Measurements from ENCODE around the gene SLC17A3. TPM values are rescaled to one million over a fixed set of nuclear protein-coding genes. Genes with fewer than 3 reads are reported as not detected.

SLC17A3 gene, protein sequence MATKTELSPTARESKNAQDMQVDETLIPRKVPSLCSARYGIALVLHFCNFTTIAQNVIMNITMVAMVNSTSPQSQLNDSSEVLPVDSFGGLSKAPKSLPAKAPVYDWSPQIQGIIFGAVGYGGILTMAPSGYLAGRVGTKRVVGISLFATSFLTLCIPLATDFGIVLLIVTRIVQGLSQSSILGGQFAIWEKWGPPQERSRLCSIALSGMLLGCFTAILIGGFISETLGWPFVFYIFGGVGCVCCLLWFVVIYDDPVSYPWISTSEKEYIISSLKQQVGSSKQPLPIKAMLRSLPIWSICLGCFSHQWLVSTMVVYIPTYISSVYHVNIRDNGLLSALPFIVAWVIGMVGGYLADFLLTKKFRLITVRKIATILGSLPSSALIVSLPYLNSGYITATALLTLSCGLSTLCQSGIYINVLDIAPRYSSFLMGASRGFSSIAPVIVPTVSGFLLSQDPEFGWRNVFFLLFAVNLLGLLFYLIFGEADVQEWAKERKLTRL
- total RNA-seq: not detected

DNA sequence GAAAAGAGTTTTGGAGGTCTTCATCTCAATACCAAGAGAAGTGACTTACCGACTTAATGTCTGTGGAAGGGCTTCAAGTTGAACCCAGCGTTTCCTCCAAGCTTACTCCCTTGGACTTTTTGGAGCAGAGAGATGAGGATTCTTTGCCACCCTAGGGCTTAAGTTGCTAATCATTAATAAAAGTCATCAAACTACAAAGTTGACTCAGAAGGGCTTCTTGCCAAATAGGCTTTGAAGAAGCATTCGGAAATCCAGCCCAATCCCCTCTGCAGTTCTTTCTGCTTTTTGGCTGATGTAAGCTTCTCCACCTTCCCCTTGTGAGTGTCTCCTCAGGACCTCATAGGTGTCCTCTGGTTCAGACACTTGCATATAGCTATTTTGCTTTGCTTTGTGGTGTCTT, at the start of gene SLC17A3:
Gene SLC17A3, minus strand, starts transcription at position 126 of the 400 bp plus-strand sequence. CDS start 5,856 bp downstream, outside the sequence.
- DNase-seq (ENCODE audit: low spot score): no peak

DNA sequence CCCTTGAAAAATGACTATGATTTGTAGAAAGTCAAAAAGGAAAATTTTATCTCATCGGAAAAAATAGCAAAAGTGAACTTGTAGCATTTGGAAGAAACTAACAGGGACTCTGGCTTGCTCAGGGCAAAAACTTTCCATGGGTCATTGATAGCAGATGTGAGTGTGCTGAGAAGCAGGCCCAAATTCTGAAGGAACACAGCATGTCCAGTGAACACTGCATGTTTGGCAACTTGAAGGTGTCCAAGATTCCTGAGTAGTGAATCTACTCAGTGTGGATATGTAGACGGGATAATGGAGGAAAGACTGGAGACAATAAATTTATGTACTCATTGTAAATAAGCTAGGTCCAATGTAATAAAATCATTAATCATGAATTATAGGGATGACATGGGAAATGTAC, 48.3 kb upstream of the SLC17A3 start:
- no peak for DNase-seq (ENCODE audit: low spot score)

DNA sequence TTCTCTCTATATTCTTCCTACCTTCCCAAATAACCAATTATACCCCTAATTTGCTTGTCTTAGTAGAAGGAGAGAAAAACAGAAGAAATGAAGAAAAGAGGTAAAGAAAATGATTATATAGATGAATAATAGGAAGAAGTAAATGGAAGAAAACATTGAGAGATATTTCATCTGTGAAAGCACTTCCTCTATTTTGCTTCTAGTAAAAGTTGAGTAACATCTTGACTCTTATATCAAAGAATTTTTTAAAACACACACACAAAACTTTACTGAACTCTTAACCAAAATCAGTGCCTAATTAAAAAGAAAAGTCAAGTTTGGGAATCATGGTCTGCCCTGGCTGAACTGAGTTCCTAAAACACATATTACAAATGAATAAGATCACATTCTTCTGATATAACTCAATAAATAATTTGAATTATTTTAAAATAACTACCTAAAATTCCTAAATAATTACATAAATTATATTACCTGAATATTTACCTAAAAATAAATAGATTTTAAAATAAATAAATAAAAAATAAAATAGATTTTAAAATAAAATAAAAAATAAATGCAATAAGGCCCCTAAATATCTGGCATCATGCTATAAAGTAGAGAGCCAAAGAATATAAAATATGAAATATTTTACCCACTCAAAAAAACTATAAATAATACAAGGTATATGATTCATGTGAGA, 47.6 kb upstream of the SLC17A3 start:
- no peak for DNase-seq (ENCODE audit: low spot score)

DNA sequence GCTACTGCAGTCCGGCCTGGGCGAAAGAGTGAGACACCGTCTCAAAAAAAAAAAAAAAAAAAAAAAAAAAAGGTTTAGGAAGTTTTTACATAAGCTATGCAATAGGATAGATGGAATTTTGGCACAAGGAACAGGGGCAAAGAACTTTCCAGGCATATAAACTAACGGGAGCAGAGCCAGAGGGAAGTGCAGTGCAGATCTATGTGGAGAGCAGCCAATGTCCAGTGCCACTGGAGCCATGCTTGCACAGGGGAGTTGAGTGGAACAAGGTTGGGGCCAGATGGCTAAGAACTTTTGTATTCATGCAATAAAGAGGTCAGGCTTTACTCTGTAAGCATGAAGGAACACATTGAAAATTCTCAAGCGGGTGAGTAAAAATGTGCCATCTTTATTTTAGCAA, 45.6 kb upstream of the SLC17A3 start:
- DNase-seq (ENCODE audit: low spot score): no peak

DNA sequence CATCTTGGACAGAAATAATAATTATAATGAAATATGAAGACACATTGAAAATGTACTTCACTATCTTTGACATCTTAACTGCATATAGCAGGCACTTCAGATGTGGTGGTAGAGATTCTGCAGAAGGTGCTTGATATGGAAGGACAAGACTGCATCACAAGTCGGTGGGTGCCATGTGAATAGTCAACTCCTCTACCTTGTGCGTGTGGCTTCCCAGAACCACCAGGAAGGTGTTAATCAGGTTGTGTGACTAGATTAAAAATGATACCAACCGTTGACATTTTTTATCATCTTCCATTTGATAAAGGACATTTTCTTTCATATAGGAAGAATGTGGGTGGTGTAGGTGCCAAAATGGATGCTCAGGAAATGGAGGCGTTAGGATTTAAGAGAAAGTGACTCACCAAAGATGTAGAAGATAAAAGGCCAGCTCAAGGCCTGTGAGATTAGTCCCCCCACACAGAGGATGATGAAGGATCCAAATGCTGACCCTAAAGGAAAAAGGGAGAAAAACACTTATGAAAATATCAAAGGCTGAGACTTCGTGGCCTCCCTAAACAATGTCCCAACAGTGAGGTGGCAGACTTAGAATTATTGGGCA, 44.1 kb upstream of the SLC17A3 start:
- no peak for DNase-seq (ENCODE audit: low spot score)

DNA sequence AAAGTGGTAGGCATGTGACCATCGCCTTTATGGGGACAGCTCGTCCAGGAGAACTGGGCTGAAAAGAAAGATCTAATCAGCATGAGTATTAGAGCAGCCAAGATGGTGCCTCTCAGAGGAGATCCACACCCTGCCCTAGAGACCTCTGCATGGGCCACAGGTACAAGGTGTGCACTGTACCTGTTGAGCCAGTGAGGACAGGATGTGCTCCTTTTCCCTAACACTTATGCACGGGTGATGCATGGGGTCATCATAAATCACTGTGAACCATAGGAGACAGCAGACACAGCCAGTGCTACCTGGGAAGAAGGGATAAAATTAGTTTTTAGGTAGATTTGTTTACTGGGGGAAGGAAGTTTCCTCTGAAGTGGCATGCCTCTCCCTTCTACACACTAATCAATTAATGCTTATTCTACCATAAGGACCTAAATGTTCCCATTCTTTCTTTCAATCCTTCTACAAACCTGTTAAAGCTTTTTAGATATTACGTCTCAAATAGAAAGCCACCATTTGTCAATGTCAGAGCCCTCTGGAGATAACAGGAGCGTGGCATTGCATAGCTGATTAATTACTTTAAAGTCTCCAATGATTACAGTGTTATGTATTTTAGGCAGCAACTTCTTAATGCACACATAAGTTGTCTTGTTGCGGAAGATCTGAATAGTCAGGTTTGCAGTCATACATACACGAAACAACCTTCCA, 42.9 kb upstream of the SLC17A3 start:
- DNase-seq (ENCODE audit: low spot score): no peak

DNA sequence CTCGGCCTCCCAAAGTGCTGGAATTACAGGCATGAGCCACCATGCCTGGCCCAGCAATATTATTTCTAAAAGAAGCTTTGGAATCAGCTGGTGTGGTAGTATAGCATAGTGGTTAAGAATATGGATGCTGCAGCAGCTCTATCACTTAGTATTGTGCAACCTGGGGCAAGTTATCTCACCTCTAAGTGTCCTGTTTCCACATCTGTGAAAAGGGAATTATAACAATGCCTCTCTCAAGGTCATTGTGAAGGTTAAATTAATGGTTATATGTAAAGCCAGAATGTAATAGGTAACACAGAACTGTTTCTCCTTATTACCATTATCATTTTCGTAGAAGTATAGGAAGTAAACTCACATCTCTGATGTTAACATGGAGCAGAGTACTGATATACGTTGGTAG, 42.3 kb upstream of the SLC17A3 start:
- DNase-seq (ENCODE audit: low spot score): no peak

DNA sequence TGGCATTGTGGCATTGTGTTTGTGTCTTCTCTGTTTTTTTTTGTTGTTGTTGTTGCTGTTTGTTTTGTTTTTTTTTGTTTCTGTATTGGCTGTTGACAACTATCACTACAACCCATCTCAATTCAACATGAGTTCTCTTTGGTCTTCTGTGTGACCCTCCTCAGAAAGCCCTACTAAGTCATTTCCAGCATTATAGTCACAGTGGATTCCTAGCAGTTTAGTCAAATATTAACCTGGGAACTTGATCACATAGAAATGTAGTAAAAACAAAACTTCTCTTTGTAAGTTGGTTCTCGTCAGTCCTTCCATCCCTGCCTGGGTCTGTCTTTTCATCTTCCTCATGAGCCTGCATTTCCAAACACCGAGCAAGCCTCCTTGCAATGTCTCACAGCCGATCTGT, 39.7 kb upstream of the SLC17A3 start:
- no peak for DNase-seq (ENCODE audit: low spot score)

DNA sequence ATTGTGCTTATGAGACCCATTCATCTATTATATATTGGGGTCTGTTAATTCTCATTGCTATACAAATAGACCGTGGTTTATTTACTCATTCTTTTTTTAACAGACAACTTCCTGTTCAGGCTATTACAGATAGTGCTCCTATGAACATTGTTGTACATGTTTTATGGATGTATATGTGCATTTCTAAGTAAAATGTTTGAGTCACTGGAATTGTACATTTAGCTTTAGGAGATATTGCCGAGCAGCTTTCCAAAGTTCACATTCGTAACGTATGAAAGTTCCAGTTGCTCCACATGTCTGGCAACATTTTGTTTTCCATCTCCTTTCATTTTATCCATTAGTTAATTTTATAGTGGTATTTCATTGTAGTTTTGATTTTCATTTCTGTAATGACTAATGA, 37.3 kb upstream of the SLC17A3 start:
- DNase-seq (ENCODE audit: low spot score): no peak

DNA sequence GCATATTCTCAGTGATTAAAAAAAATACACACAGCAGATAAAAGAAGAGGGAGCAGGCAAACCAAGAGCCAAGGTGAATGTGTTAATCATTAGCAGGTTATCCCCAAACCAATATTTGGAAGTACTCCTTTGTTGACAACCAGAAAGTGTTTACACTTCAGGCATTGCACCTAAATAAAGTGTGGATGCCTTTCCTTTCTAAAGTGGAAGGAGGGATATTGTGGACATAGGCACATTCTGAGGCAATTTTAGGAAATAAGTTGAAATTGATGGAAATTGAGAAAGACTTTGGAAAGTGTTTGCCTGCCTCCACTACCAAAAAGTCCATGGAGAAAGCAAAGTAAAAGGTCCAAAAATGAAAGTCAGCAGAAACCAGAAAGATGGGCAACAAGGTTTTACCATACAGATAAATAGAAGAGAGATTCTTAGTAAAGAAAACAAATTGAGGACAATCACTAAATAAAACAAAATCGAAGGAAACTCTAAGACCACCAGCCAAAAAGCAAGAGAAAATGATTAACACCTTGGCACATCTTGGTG, 33.5 kb upstream of the SLC17A3 start:
- DNase-seq (ENCODE audit: low spot score): no peak

DNA sequence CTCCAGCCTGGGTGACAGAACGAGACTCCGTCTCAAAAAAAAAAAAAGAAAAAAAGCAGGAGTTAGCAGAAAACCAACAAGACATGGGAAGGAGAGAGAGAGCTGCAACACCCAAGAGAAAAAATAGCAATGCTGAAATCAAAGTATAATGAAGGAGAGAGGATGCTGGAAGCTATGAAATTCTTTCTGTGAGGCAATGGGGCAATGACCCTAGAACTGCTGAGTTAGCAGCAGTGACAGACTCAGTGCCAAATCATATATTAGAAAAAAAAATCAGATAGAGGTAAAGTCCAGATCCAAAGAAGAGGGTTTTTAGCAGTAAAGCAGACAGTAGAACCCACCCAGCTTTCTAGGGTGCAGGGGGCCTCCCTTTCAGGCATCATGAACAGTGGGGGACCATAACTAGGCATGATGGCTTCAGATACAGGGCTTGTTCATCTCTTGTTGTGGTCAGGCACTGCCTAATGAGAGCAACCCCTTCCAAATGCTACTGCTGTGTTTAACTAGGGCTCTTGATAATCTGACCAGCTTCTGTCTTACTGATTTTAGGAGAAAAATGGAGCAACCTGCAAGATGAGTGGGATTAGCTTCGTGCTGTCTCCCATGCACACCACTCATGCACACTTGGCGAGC, 29.5 kb upstream of the SLC17A3 start:
- no peak for DNase-seq (ENCODE audit: low spot score)

DNA sequence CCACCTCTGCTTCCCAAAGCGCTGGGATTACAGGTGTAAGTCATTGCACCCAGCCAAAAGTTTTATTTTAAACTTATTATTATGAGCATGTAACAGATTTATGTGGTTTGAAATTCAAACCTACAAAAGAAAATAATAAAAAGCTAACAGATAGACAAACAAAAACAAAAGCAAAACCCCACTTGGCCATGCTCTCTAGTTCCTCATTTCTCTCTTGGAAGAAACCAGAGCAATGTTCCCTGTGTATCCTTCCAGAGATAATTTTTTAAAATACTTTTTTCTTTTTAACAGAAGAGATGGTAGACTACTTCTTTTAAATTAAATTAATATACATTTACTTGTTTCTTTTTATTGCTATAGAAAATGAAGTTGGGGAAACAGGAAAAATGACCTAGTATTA, 28.0 kb upstream of the SLC17A3 start:
- DNase-seq (ENCODE audit: low spot score): no peak

DNA sequence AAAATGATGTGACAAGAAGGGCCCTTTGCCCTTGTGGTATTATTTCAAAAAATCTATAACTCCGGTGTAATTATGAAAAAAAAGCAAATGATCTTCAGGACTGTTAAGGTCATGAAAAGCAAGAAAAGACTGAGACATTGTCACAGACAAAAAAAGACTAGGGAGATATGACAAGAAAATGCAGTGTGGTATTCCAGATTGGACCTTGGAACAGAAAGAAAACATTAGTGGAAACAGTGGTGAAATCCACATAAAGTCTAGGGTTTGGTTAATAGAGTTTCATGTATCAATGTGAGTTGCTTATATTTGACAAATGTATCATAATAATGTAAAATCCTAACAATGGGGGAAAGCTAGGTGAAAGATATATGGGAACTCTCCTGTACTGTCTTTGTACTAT, 26.8 kb upstream of the SLC17A3 start:
- DNase-seq (ENCODE audit: low spot score): no peak

DNA sequence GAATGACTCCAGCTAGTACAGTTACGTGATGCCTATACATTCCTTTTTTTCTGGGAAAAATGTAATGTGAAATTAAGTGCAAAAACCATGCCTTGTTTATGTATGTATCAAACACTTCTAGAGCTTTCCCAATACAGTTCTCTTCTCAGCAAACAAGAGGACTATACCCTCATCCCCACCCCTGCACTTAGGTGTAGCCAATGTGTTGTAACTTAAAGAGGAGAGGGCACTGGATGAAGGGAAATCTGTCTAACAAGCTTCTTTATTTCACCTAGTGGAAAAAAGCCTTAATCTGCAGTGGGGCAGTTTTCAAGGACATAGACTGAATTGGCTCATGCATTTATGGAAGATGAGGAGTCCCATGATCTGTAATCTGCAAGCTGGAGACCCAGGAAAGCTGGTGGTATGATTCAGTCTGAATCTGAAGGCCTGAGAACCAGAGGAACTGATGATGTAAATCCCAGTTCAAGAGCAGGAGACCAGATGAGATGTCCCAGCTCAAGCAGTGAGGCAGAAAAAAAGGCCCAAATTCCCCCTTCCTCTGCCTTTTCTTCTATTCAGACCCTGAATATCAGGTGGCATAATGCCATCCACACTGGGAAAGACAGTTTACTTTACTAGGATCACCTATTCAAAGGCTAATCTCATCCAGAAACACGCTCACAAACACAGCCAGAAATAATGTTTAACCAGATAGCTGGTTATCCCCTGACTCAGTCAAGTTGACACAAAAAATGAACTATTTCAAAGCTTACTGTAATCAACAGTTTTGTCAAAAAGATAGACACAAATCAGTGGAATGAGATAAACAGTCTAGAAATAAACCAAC, 25.8 kb upstream of the SLC17A3 start:
- DNase-seq (ENCODE audit: low spot score): no peak

DNA sequence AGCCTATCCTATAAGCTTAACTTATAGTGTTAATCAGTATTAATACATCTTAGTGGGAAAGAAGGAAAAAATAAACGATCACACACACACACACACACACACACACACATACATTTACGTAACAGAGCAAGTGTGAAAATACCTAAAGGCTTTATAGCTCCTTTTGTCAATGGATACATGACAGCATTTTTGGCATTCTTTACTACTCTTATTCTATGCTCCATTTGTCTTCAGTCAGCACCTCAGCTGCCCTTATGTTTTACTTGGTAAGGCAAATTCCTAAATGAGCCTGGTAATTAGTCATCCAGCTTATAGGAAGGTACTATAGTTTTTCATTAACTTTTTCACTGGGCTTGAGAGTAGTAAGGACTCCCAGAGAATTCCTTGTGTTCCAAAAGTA, 25.1 kb upstream of the SLC17A3 start:
- DNase-seq (ENCODE audit: low spot score): no peak

DNA sequence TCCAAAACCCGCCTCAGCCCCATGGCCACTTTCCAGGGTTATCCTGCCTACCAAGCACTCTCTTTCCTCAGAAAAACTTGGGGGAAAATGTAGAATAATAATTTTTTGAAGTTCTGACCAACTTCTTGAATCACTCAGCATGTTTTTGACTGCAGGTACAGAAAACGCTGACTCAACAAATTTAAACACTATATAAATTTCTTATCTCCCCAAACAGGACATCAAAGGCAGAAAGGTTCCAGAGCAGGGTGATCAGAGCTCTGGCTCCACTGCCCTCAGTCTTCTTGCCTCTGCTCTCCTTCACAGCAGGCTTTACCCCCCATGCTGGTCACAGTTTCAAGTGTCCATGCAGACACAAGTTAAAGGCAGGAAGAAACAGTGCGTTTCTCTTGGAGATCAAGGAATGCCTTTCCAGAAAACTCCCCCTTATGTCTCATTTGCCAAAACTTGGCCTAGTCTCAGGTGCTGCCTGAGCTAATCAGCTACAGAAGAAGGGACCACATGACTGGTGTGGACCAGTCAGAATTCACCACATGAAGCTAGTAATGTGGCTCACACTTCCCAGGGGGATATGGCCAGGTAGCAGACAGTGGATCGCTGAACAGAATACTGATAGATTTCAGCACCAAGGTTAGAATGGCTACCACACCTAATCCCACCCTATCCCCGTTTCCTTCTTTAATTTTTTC, 24.4 kb upstream of the SLC17A3 start:
- no peak for DNase-seq (ENCODE audit: low spot score)

DNA sequence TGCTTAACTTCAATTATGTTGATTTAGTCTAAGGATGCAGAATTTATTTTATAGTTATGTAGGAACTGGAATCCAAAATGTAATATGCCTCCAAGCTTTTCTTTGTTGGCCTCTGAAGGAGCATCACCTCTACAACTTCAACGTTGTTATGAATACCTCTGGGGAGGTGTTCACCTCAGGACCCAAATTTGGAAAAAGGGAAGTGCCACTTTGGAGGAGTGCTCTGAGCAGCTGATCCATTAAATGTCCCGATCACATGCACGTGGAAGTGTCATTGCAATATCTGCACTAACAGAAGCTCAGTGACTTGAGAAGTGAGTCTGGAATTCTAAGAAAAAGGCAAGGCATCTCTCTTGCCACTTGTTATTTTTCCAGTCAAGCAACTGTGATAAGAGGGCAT, 22.2 kb upstream of the SLC17A3 start:
- DNase-seq (ENCODE audit: low spot score): no peak

DNA sequence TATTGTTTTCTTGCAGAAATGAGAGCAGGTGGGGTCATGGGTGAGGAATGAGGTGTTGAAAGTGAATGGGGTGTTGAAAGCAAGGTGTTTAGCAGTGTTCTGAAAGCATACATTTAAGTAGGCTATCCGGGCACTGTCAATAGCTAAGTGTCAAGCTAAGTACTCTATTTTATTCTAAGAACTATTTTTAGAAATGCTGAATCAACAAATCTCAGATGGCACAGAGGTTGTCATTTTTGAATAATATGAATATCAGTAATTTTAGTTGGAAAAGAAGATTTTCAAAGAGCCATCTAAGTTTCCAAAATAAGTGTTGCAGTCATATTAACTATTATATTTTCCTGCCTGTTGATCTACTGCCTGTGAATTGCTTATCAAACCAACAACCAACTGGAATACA, 21.7 kb upstream of the SLC17A3 start:
- DNase-seq (ENCODE audit: low spot score): no peak

DNA sequence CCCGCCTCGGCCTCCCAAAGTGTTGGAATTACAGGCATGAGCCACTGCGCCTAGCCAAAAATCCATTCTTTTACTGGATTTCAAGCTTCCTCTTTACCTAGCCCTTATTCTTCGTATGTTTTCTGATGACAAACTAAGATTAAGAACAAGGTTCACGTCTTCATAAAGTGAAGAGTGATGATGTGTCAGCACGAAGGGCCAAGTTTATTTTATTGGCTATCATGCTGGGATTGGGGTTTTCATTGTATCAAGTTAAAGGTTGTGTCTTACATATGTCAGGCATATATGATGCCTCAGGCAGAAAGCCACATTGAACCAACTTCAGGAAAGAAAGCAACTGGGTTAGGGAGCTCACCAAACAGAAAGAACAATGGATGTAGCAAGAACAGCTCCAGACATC, 19.7 kb upstream of the SLC17A3 start:
- no peak for DNase-seq (ENCODE audit: low spot score)

DNA sequence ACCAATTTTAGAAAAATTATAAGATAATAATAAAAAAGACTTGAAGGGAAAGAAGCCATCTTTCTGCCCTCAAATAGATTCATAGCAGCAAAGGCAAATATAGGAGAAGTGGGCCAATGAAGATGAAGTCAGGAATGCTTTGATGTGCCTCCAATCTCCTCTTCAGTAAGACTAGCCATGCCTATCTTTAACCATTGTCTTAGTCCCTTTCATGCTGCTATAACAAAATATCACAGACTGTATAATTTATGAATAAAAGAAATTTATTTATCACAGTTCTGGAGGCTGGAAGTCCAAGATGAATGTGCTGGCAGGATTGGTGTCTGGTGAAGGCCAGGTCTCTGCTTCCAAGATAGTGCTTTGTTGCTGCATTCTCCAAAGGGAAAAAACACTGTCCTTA, 18.8 kb upstream of the SLC17A3 start:
- no peak for DNase-seq (ENCODE audit: low spot score)

Measured in ureter (tissue), 1 donor.